ENCODE results near the gene CFAP210.
"Not testable (repeated sequence)": the region's sequence is repeated elsewhere in the genome, so short reads cannot be mapped to it uniquely, and the experiment has no call there.

CFAP210 gene

DNA sequence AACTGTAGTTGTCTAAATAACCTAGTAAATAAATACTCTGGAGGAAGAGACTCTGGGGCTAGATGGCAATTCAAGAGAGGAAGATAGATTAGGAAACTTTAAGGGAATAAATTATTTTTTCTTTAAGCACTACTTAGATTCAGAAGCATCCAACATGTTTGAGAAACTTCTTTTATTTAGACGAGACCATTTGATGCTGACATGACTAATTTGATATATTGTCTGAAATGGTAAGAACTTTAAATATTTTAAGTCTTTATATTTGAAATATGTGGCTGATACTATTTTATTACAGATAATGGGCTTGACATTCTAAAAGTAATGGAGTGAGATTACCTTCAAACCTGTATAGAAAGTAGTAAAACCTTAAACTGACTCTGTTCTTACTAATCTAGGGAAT is 73.7 kb downstream of the CFAP210 start:
- DNase-seq (ENCODE audit: low spot score), result no peak

DNA sequence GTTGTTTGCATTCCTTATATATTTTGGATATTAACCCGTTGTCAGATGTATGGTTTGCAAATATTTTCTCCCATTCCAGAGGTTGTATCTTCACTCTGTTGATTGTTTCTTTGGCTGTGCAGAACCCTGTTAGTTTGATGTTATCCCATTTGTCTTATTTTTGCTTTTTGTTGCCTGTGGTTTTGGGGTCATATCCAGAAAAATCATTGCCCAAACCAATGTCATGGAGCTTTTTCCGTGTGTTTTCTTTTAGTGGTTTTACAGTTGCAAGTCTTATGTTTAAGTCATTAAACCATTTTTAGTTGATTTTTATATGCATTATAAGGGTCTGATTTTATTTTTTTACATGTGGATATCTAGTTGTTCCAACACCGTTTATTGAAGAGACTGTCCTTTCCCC is 74.3 kb downstream of the CFAP210 start:
- no peak for DNase-seq (ENCODE audit: low spot score)

DNA sequence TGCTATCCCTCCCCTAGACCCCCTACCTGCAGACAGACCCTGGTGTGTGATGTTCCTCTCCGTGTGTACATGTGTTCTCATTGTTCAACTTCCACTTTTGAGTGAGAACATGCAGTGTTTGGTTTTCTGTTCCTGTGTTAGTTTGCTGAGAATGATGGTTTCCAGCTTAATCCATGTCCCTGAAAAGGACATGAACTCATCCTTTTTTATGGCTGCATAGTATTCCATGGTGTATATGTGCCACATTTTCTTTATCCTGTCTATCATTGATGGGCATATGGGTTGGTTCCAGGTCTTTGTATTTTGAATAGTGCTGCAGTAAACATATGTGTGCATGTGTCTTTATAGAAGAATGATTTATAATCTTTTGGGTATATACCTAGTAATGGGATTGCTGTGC is 78.2 kb downstream of the CFAP210 start:
- not testable (repeated sequence) for DNase-seq (ENCODE audit: low spot score)

DNA sequence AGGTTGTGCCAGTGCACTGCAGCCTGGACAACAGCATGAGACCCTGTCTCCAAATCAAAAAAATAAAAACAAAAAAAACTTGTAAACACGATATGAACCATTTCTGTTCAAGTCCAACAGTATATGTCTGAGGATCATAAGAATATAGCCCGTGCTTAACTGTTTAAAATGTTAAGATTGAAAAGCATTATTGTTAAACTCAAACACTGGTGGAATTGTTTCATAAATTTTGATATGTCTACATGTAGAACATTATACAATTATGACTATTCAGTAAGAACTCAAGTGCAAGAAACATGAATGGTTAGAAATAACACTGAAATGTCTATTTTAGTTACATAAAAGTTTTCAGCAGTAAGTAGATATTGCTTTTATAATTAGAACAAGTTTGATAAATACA is 80.3 kb downstream of the CFAP210 start:
- DNase-seq (ENCODE audit: low spot score), result no peak

DNA sequence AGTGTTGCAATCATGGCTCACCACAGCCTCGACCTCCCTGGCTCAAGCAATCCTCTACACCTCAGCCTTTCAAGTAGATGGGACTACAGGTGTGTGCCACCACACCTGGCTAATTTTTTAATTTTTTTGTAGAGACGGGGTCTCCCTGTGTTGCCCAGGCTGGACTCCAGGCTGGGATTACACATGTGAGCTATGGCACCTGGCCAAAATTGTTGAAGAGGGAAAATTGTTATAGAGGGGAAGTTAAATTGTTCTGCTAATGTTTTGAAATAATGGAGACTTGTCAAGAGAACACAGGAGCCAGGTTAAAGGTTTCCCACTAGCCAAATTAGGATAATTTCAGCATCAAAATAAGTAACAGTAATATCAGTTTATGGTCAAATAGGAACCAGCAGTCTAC is 84.9 kb downstream of the CFAP210 start:
- DNase-seq (ENCODE audit: low spot score), result no peak

DNA sequence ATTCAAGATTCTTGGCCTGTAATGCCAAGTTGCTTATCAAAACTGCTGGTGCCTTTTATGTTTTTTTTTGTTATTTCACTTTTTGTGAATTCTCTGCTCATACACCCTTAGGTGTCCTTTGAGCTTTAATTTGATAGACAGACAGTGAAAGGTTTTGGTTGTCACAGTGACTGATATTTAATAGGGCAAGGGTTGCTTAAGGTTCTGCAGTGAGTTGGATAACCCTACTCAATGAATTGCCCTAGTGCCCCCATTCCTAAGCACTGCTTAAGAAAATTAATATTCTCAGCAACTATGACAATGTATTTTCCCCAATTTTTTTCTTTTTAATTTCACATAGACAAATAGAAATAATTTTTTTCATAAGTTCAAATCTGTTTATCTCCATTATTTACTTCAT is 94.6 kb downstream of the CFAP210 start:
- DNase-seq (ENCODE audit: low spot score), result no peak

DNA sequence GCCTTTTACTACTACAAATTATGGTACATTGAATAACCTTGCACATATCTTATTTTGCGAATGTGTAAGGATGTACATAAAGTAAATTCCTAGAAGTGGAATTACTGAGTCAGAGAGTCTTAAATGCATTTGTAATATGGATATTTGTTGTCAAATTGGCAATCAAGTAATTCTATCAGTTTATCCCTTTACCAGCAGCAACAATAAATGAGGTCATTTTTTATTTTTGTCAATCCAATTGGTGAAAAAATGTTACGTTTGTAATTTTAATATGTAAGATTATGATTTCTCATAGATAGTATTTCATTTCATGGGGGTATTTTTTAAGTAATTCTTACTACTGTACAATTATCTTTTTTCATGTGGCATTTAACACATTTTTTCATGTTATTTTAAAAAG is 95.2 kb downstream of the CFAP210 start:
- DNase-seq (ENCODE audit: low spot score), result no peak

DNA sequence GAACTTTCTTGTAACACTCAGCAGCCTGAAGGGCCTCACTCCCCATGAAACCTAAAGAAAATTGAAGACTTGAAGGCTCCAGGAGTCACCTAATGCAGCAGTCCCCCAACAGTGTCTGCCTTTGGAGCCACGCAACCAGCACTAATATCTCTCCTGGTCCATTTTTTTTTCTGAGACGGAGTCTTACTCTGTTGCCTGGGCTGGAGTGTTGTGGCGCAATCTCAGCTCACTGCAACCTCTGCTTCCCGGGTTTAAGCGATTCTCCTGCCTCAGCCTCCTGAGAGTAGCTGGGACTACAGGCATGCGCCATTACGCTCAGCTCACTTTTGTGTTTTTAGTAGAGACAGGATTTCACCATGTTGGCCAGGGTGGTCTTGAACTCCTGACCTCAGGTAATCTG is 97.7 kb downstream of the CFAP210 start:
- not testable (repeated sequence) for DNase-seq (ENCODE audit: low spot score)

All from iPS-NIHi11 (cell line).